Activated gamma-delta T cell treated with Interleukin-2 at 50 U/mL for 16 hours (primary cell): ENCODE measurements around the gene COG4.
"Not testable (repeated sequence)": the region's sequence is repeated elsewhere in the genome, so short reads cannot be mapped to it uniquely, and the experiment has no call there.

Experiments
- DNase-seq: peaks from one replicate; pipeline ENCODE4 v3.0.0-alpha.2; 2020

Gene COG4

DNA sequence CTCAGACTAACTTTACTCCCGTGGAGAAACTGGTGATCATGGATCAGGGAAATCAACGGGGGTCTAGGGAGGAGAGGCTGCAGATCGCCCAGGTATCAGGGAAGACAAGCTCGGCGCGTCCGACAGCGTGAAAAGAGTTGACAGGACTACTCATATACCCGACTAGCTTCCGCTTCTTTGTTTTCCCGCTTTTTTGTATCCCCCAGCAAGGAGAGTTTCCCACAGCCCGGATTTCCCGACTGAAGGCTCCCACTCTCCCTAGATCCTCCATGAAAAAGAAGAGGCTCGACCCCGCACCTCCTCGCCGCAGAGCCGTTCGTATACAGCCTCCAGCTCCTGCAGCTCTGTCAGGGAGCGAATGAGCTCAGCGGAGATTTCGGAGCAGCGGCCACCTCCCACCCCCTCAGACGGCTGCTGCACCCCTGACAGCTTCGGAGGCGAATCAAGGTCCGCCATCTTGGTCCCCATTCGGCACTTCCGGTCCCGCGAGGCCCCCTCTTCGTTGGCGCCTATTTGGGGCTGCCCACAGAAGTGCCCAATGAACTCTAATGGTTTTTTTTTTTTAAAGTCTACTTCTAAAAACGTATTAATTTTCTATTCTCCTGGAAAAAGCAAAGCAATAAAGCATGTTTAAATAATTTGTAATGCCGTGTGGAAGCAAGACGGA, at the start of gene COG4:
Gene COG4, minus strand, starts transcription at position 479 of the 667 bp plus-strand sequence. Its CDS starts 11 bp downstream, at position 468.
- peak; percentile 92 for DNase-seq

- DNase-seq: no peak
These were observed 49.5 kb upstream of the COG4 start for GRCh38 chr16:70572926-70573270.

DNA sequence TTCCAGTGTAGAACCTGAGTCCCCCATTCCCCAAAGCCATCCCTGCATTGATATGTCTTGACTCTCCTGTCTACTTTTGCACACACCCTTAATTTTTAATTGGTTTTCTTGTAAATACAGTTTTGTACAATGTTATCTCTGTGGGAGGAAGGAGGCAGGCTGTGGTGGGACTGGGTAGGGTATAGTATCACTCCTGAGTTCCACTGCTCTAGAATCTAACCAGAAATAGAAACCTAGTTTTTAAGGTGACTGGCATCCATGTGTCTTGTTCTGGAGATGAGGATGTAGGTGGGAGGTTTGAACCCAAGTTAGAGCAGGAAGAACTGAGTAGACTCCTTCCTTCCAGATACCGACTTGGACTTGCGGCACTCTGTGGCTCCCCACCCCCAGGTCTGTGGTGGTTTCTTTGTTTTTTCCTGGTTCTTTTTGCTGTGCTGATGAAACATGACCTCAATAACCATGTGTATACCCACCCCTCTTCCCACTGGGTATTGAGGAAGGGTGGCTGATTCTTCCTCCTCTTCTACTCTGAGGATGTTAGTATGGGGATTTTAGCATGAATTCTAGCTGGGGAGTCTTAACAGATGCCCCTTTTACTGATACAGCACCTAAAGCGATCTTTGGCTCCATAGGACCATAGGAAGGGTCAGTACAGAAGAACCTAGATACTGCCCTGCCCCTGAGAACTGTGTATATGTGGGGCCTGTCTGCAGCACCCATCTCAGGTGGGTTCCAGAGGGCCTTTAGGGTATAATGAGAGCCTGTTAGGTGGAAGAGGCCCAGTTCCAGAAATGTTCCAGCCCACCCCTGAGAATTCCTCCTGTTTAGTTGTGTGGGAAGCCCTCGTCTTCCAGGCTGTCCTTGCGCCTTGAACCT, 48.9 kb upstream of the COG4 start:
- DNase-seq: no peak

GRCh38 chr16:70571623-70572022, 48.3 kb upstream of the COG4 start:
- no peak for DNase-seq

DNA sequence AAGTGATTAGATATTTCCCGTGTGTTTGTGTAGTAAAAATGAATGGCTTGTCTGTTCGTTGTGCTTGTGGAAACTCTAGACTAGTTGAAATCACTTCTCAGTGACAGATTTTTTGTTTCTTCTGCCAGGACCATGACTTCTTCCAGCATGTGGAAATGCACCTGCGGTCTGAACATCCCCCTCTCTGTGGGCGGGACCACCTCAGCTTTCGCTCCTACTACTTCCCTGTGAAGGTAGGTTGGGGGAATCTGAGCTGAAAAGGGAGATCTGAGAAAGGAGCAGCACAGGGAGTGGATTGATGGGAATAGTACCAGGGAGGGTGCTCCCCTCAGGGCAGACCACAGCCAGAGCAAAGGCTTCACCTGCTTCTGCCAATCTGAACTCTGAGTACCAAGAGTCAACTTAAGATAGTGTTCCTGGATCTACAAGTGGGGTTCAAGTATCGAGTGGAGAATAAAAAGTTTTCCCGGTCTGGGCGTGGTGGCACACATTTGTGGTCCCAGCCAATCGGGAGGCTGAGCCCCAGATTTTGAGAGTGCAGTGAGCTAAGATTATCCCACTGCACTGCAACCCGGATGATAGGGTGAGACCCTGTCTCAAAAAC, 47.7 kb upstream of the COG4 start:
- no peak for DNase-seq

GRCh38 chr16:70569752-70570151, 46.4 kb upstream of the COG4 start:
- no peak for DNase-seq

DNA sequence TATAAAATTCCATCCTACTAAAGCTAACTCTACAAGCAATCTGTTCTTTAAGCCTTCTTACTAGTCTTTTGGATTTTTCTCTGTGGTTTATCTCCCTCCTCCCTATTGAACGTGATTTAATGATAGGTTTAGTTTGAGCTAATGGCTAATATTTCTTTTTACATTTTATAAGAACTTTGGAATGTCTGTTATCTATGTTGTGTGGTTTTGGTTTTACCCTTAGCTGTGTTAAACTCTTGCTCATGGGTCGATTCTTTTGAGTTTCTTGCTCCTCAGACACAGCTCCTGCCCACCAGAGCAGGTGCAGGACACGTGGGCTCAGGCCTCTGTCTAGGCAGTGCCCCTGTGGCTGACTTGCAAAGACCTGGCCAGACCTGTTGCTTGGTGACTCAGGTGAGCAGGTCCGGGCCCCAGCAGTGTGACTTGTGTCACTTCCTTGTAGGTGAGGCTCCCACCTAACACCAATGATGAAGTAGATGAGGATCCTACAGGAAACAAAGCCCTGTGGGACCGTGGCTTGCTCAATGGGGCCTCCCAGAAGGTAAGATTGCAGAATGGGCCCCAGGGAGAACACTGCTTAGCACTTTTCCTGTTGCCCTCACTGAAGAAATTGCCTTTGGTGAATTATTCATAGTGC, 45.4 kb upstream of the COG4 start:
- DNase-seq: no peak

GRCh38 chr16:70565053-70565452, 41.7 kb upstream of the COG4 start:
- DNase-seq: no peak

DNA sequence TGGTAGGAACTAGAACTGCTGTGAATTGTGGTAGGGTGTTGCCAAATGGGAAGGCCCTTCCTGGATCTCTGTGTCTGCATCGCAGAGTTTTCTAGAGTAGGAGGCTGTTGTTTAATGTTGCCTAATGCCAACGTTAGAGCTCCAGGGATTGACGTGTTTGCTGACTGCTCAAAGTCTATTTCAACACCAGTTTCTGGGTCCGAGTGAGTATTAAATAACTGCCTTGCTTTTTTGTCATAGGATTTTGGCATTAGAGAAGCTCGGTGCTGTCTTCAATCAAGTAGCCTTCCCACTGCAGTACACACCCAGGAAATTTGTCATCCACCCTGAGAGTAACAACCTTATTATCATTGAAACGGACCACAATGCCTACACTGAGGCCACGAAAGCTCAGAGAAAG, 40.3 kb upstream of the COG4 start:
- no peak for DNase-seq

DNA sequence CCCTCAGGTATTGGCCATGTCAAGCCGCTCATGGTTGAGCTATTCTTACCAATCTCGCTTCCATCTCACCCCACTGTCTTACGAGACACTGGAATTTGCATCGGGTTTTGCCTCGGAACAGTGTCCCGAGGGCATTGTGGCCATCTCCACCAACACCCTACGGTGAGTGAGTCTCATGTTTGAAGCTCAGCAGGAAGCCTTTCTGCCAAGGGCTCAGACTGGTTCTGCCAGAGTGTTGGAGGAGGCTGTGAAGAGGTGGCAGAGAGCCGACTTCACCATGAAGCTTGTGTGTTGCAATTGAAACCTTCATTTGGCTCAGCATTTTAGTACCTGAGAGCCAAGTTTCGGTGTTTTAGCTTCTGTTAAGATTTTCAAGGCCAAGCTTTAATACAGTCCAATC, 38.3 kb upstream of the COG4 start:
- DNase-seq: no peak

DNA sequence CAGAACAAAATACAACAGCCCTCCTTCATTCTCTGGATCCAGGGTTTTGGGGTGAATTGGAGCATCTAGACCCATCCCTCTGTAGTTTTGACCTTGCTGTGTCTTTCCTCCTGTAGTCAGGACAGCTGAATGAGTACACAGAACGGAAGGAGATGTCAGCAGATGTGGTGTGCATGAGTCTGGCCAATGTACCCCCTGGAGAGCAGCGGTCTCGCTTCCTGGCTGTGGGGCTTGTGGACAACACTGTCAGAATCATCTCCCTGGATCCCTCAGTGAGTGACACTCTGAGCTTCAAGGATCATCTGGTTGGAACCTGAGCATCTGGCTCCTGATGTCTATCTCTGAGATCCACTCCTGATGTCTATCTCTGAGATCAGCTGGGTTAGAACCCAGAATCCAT, 32.7 kb upstream of the COG4 start:
- DNase-seq: no peak

DNA sequence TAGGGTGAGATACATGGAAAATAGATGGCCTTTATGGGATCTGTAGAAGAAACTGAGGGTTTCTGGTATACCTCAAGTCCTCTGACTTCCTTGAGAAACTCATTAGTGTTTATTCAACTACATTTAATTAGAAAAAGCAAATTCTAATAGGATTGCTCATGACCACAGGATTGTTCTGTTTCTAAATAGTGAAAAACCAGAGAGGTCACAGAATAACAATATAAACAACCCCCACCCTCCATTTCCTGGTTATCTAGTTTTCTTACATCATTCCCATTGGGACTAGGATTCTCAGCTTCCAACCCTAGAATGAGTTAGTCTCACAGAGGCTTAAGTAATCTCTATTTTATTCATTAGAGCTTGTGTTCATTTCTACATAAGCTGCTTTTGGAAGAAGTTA, 30.3 kb upstream of the COG4 start:
- DNase-seq: no peak

GRCh38 chr16:70552675-70553074, 29.3 kb upstream of the COG4 start:
- no peak for DNase-seq

DNA sequence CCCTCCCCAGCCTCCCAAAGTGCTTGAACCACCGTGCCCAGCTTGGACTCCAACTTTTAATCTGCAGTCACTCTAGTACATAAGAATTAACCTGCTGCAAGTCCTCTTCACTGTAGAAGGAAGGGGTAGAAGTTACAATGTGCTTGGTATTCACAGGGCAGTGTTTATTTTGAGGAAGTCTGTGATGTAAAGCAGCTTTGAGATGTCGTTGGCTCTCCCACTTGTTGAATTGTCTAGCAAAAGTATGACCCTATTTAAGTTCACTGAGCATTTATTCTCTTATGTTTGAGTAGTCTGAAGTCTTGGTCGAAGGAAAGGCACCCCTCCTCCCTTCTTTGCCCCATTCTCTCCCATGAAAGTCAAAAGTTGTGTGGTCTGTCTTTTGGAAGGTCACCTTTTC, 28.4 kb upstream of the COG4 start:
- no peak for DNase-seq

DNA sequence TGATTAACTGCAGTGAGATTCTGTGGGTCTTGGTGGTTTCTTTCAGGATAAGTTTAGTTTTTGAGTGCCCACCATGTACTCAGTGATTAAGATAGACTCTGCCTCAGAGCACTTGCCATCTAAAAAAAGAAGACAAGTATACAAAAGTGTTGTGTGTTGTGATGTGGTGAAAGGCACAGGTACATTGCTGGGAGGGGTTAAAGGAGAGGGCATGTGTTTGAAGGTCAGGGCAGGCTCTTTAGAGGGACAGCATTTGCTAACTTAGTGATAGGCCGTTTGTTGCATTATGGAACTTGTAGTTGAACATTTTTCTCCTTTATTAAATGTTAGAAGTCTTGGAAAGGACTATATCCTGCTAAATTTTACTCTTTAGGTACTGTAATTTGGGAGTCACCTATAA, 26.7 kb upstream of the COG4 start:
- DNase-seq: no peak

GRCh38 chr16:70548936-70549335, 25.6 kb upstream of the COG4 start:
- no peak for DNase-seq

DNA sequence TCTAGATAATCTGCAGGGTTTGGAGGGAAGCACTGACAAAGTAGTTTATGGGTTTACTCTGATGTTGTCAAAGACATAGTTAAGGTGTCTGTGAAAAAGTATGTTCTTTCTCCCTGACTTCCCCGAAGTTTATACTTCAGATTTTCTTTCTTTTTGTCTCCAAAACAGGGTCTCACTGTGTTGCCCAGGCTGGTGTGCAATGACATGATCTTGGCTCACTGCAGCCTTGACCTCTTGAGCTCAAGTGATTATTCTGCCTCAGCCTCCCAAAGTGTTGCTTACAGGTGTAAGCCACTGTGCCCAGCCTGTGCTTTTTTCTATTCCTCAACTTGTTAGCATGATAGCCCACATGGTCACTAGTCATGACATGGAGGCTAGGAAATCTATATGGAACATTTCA, 21.2 kb upstream of the COG4 start:
- DNase-seq: no peak

- DNase-seq: no peak
These were observed 17.6 kb upstream of the COG4 start for GRCh38 chr16:70540994-70541393.

DNA sequence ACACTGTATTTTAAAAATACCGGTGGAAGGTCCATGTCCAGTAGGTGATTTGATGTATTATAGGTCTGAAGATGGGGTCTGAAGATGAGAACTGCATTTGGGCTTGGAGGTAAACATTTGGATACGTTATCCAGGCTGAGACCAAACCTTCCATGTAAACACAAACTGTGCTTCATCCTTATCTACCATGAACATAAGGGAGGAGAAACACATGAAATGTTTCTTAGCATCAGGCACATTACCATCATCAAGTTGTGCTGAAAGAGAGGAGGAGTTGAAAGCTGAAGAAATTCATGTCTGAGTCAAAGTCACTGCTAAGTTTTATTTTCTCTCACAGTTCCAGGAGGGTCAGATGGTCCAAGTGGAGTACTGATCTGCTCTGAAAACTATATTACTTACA, 11.6 kb upstream of the COG4 start:
- DNase-seq: no peak

GRCh38 chr16:70529954-70530353, 6.6 kb upstream of the COG4 start:
- DNase-seq: not testable (repeated sequence)

GRCh38 chr16:70529051-70529777, 5.9 kb upstream of the COG4 start:
- DNase-seq: no peak

- DNase-seq: no peak
These were observed 4.1 kb upstream of the COG4 start for GRCh38 chr16:70527315-70527996.
